Measurements from ENCODE around the gene RGS5. TPM values are rescaled to one million over a fixed set of nuclear protein-coding genes. Genes with fewer than 3 reads are reported as not detected.
"Not testable (repeated sequence)": the region's sequence is repeated elsewhere in the genome, so short reads cannot be mapped to it uniquely, and the experiment has no call there.

The RGS5 gene
- total RNA-seq (ENCODE audit: insufficient read depth, low replicate concordance) = 59.7 TPM

- DNase-seq (ENCODE audit: low spot score) = peak; percentile 72
Measured at GRCh38 chr1:163202833-163203451, at the start of gene RGS5. TSS of gene RGS5 (minus strand) at chr1:163202916. CDS start at chr1:163202835, 81 bp downstream.

- peak; percentile 43 for DNase-seq (ENCODE audit: low spot score)
Measured at GRCh38 chr1:163250382-163250974, 47.8 kb upstream of the RGS5 start.

GRCh38 chr1:163248064-163248463 lies 45.3 kb upstream of the RGS5 start:
- DNase-seq (ENCODE audit: low spot score) = peak; percentile 75

GRCh38 chr1:163244648-163245047 lies 41.9 kb upstream of the RGS5 start:
- DNase-seq (ENCODE audit: low spot score) = not testable (repeated sequence)

DNA sequence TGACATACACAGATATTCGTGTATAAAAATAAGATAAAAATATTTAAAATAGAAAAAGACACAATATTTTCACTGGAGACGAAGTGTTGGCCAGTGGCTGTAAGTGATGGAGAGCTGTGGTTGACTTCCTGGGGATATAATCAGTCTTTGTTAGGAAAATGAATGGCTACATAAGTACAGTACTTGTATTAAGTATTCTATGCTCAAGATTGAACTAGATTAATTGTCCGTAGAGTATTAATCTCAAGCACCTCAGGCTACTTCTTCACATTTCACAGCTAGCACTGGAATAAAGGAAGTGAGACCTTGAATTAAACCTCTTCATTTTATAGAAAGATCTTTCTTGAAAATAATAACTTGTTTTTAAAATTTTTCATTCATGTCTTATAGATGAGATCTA lies 39.0 kb upstream of the RGS5 start:
- DNase-seq (ENCODE audit: low spot score) = no peak

GRCh38 chr1:163240705-163241104 lies 38.0 kb upstream of the RGS5 start:
- DNase-seq (ENCODE audit: low spot score) = no peak

GRCh38 chr1:163233643-163234042 lies 30.9 kb upstream of the RGS5 start:
- DNase-seq (ENCODE audit: low spot score) = not testable (repeated sequence)

GRCh38 chr1:163231385-163231784 lies 28.7 kb upstream of the RGS5 start:
- DNase-seq (ENCODE audit: low spot score) = peak; percentile 4

GRCh38 chr1:163230827-163231226 lies 28.1 kb upstream of the RGS5 start:
- no peak for DNase-seq (ENCODE audit: low spot score)

DNA sequence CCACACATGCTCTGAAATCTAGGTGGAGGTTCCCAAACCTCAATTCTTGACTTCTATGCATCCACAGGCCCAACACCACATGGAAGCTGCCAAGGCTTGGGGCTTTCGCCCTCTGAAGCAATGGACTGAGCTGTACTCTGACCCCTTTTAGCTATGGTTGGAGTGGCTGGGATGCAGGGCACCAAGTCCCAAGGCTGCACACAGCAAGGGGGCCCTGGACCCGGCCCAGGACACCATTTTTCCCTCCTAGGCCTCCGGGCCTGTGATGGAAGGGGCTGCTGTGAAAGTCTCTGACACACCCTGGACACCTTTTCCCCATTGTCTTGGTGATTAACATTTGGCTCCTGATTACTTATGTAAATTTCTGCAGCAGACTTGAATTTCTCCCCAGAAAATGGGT lies 25.6 kb upstream of the RGS5 start:
- not testable (repeated sequence) for DNase-seq (ENCODE audit: low spot score)

- DNase-seq (ENCODE audit: low spot score) = no peak
Measured at GRCh38 chr1:163227126-163227525, 24.4 kb upstream of the RGS5 start.

DNA sequence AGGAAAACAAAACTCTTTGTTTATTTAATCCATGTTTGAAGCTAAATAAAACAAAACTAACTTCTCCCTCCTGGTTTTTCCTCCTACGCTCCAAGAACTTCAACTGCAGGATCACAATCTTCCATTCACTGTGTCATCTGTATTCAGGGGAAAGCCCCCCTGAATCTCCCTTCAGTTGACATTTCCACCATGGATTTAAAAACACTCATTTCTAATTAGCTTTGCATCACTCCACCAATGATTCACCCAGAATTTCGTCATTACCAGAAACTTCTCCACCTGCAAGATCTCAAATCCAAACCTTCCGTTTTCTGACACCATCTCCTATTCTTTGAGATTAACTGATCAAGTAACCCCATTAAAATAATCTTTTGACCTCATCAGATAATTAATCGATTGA lies 10.9 kb upstream of the RGS5 start:
- no peak for DNase-seq (ENCODE audit: low spot score)

DNA sequence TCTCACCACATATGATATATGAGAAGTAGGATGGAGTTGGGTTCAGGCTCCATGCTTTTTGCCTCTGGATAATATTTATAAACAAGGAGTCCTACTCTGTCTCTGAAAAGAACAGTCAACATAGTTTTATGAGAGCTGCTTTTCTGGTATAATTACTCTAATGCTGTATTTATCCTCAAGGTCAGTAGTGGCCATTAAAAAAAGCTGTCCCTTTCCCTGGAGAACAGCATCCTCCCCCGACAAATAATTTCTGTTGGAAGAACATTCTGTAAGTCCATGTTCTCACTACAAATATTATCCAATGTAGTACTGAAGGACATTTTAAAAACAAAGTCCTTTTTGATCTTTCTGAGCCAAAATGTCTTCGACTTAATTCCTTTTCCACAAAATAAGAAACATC lies 9.0 kb upstream of the RGS5 start:
- no peak for DNase-seq (ENCODE audit: low spot score)

DNA sequence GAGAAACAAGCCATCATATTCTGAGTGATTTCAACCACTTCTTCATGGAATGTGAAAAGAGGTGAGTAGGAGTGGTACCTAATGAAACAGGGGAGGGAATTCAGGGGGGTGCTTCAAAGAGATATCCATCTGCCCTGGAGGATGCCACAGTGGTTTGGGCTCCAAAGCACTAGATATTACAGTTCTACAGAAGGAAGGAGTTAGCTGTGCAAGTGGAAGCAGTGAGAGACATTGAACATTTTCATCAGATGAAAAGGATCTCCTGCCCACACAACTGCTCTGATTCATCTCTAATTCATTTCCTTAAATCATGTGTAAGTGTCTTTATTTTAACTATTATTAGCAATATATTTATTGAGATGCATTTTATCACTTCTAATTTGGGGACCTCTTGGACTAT lies 2.8 kb upstream of the RGS5 start:
- DNase-seq (ENCODE audit: low spot score) = no peak

DNA sequence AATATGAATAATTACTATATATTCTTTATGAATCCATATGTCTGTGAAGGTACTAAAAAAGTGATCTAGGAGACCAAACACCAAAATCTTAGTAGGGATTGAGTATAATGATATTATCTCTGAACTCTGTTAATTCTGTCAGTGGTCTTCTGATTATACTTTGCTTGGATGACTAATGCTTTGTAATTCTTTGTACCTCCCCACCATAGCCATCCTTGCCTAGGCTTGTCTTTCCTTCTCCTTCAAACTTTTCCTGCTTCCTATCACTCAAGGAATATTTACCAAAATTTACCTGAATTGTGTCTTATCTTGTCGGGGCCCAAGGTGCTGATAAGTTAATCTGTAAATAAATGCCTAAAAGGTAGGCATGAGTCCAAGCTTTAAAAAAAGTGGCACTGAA lies 845 bp upstream of the RGS5 start:
- DNase-seq (ENCODE audit: low spot score) = no peak

DNA sequence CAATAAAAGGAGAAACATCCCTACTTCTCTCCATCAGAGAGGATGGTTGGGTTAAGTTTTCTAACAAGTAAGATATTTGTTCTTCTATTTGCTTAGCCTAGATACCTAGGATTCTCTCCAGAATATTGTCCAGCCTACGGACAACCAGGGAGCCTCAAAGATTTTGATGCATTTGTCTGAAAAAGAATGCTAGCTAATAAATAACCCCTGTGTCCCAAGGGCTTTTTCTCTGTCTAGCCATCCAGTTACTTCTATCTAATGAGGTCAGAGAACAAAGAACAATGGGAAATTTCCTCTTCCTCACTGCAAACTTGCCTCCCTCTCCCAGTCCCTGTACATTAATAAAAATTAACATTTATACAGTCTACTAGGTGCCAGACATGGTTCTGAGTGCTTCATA lies 810 bp downstream of the RGS5 start:
- no peak for DNase-seq (ENCODE audit: low spot score)

- DNase-seq (ENCODE audit: low spot score) = no peak
Measured at GRCh38 chr1:163197022-163197421, 5.7 kb downstream of the RGS5 start.

GRCh38 chr1:163196449-163196787 lies 6.3 kb downstream of the RGS5 start:
- DNase-seq (ENCODE audit: low spot score) = no peak

- DNase-seq (ENCODE audit: low spot score) = peak; percentile 86
Measured at GRCh38 chr1:163195728-163196448, 6.8 kb downstream of the RGS5 start.

GRCh38 chr1:163191301-163191700 lies 11.4 kb downstream of the RGS5 start:
- no peak for DNase-seq (ENCODE audit: low spot score)

DNA sequence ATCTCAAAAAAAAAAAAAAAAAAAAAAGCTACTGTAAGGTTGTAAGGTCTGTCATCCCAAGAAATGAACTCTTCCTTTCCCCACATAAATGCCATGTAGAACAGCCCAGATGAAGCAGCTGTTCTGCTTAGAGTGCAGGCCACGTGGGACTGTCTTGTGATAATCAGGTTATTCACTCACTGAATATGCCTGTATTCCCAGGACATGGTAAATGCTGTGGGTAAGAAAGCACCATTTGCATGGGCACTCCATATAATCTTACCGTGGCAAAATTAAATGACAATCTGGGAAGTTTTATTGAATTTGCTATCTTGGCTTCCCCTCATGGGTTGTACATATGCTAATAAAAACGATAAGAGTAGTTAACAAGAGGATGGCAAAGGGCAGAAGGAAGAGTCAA lies 13.8 kb downstream of the RGS5 start:
- DNase-seq (ENCODE audit: low spot score) = no peak

DNA sequence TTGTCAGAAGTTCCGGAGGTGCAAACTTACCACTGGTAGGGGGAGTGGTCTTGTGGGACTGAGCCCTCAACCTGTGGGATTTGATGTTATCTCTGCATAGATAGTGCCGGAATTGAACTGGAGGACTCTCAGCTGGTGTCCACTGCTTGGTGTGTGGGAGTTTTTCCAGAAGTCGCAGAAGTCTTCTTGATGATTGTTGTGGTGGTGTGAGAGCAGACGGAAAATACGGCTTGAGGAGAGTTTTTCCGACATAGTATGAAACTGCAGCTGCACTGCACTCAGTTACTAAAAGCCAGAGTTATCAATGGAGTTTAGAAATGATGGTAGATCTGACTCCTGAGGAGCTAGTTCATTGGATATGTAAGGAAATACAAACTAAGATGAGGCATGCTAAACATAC lies 14.9 kb downstream of the RGS5 start:
- no peak for DNase-seq (ENCODE audit: low spot score)

GRCh38 chr1:163186862-163187261 lies 15.9 kb downstream of the RGS5 start:
- DNase-seq (ENCODE audit: low spot score) = no peak
